Astrocyte (in vitro differentiated cells and primary cell): Measurements from ENCODE around the gene CEP41.

Experiments used
- CTCF ChIP-seq: IDR thresholded peaks from 2 replicates; pipeline ENCODE4 v1.5.1; 2011; ENCODE audit warnings: low read depth, mild to moderate bottlenecking, inconsistent platforms, low read length, moderate library complexity; ENCODE audit not compliant: insufficient read depth
- EZH2 ChIP-seq: IDR thresholded peaks from 2 replicates; pipeline ENCODE4 v1.6.1; 2012; ENCODE audit warnings: mild to moderate bottlenecking, low read length, inconsistent platforms; ENCODE audit not compliant: insufficient read depth

- TF ChIP-seq CTCF (no peak), EZH2 (no peak)
Observed at GRCh38 chr7:130426564-130426963, 14.3 kb downstream of the CEP41 start.
